GM18502 (cell line): ENCODE data around the gene MEF2C.
A peak's percentile ranks its signal among the peaks of the same experiment; 100 is the strongest.

ENCODE experiments used
- ATAC-seq: cut with Tn5 transposase; IDR thresholded peaks from one replicate; pipeline ENCODE4 v1.9.1; 2021; ENCODE audit warnings: mild to moderate bottlenecking; ENCODE audit not compliant: unreplicated experiment, poor library complexity

The MEF2C gene

DNA sequence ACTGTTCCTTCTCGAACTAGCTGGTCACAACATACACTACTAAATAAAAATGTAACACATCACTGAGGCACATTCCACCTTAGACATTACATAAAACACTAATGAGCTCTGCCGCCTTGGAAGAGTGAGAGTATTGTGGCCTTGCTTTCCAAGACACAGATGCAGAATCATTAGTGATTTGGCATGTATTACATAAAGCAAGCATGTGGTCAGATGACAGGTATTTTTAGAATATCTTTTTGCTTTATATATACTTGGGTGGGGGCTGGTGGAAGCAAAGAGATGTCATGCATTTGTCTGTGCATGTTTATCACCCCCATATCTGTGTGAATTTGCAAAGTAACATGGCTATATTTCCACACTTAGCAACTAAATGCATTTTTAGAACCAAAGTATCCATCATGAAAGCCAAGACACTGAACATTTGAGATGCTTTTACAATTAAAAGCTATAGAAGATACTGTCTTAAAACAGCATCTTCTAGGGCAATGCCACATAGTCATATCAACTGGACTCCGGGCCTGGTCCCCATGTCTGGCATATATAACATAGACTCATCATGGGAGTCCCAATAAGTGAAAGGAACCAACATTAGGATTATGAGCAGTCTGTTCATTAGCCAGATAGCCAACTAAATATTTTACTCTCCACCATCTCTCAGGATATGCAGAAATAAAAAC, 213.5 kb downstream of the MEF2C start:
- ATAC-seq: no peak

- ATAC-seq: peak; percentile 28
These were observed 215.3 kb downstream of the MEF2C start for GRCh38 chr5:88667496-88668201.
